HL-60 (cell line): ENCODE data around the gene CISD1.
A peak's percentile ranks its signal among the peaks of the same experiment; 100 is the strongest.

Experiments used
- DNase-seq, 2 experiments: peaks; one replicate each; pipeline ENCODE4 v3.0.0-alpha.2; 2010 to 2020; ENCODE audit warnings: low read depth in 1 of 2, low spot score in 1 of 2
- H3K27ac ChIP-seq: fragments of 250-450 bp; sonication (Bioruptor Pico); replicated peaks from 2 replicates; pipeline ENCODE4 v1.5.1; 2020; ENCODE audit warnings: mild to moderate bottlenecking, moderate library complexity
- H3K27me3 ChIP-seq: fragments of 250-450 bp; sonication (Bioruptor Pico); 2 replicates; pipeline ENCODE4 v1.5.1; 2021; ENCODE audit warnings: mild to moderate bottlenecking, moderate library complexity; ENCODE audit not compliant: insufficient read depth, poor library complexity, severe bottlenecking
- H3K4me3 ChIP-seq: replicated peaks from 2 replicates; pipeline ENCODE4 v1.5.1; 2011; ENCODE audit warnings: mild to moderate bottlenecking, control low read depth, low read length; ENCODE audit not compliant: insufficient read depth
- GABPA ChIP-seq: IDR thresholded peaks from 2 replicates; pipeline ENCODE4 v1.6.1; 2012; ENCODE audit warnings: low read depth
- POLR2AphosphoS5 ChIP-seq: IDR thresholded peaks from 2 replicates; pipeline ENCODE4 v1.6.1; 2012; ENCODE audit warnings: low read depth
- SPI1 ChIP-seq: IDR thresholded peaks from 2 replicates; pipeline ENCODE4 v1.6.1; 2012; ENCODE audit warnings: low read depth, mild to moderate bottlenecking, borderline replicate concordance
- long read RNA-seq: library from polyadenylated mRNA; unstranded; transcript quantifications from one replicate; pipeline ENCODE4 v2.0.0, GENCODE V29; 2020
- TF ChIP-seq, protein P1 (sequence below): IDR thresholded peaks from 2 replicates; pipeline ENCODE4 v1.6.1; 2012; ENCODE audit warnings: low read depth; ENCODE audit not compliant: insufficient replicate concordance
- TF ChIP-seq, protein P2 (sequence below): IDR thresholded peaks from one replicate; pipeline ENCODE4 v1.5.1; 2011; ENCODE audit warnings: low read length, control low read depth, inconsistent platforms; ENCODE audit not compliant: insufficient read depth

CISD1 gene
- long read RNA-seq, transcript CISD1-201 (3 exons, 2,479 nt): major isoform, 20 of 28 reads
- long read RNA-seq, partial matches to known transcripts: 1 of 28 reads
- long read RNA-seq, other reads (novel, unspliced or antisense): 7 of 28 reads

GRCh38 chr10:58268946-58269781 lies at the start of gene CISD1:
Gene CISD1 (plus strand): TSS chr10:58269162. CDS start chr10:58269274, 112 bp downstream.
- no peaks in the 10 kb centered on the region for H3K27me3 ChIP-seq
- H3K4me3 ChIP-seq: peak within 1 kb of the TSS; percentile 74
- peak within 1 kb of the TSS; percentile 96 for H3K27ac ChIP-seq
- TF ChIP-seq SPI1 (peak; percentile 69; the same call in 1 of the 2 replicates), POLR2AphosphoS5 (peak; percentile 73), GABPA (no peak)
- TF ChIP-seq, protein P1, sequence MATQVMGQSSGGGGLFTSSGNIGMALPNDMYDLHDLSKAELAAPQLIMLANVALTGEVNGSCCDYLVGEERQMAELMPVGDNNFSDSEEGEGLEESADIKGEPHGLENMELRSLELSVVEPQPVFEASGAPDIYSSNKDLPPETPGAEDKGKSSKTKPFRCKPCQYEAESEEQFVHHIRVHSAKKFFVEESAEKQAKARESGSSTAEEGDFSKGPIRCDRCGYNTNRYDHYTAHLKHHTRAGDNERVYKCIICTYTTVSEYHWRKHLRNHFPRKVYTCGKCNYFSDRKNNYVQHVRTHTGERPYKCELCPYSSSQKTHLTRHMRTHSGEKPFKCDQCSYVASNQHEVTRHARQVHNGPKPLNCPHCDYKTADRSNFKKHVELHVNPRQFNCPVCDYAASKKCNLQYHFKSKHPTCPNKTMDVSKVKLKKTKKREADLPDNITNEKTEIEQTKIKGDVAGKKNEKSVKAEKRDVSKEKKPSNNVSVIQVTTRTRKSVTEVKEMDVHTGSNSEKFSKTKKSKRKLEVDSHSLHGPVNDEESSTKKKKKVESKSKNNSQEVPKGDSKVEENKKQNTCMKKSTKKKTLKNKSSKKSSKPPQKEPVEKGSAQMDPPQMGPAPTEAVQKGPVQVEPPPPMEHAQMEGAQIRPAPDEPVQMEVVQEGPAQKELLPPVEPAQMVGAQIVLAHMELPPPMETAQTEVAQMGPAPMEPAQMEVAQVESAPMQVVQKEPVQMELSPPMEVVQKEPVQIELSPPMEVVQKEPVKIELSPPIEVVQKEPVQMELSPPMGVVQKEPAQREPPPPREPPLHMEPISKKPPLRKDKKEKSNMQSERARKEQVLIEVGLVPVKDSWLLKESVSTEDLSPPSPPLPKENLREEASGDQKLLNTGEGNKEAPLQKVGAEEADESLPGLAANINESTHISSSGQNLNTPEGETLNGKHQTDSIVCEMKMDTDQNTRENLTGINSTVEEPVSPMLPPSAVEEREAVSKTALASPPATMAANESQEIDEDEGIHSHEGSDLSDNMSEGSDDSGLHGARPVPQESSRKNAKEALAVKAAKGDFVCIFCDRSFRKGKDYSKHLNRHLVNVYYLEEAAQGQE: no peak
- TF ChIP-seq, protein P2, sequence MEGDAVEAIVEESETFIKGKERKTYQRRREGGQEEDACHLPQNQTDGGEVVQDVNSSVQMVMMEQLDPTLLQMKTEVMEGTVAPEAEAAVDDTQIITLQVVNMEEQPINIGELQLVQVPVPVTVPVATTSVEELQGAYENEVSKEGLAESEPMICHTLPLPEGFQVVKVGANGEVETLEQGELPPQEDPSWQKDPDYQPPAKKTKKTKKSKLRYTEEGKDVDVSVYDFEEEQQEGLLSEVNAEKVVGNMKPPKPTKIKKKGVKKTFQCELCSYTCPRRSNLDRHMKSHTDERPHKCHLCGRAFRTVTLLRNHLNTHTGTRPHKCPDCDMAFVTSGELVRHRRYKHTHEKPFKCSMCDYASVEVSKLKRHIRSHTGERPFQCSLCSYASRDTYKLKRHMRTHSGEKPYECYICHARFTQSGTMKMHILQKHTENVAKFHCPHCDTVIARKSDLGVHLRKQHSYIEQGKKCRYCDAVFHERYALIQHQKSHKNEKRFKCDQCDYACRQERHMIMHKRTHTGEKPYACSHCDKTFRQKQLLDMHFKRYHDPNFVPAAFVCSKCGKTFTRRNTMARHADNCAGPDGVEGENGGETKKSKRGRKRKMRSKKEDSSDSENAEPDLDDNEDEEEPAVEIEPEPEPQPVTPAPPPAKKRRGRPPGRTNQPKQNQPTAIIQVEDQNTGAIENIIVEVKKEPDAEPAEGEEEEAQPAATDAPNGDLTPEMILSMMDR: no peak
- DNase-seq: peak; percentile 98 to 100

DNA sequence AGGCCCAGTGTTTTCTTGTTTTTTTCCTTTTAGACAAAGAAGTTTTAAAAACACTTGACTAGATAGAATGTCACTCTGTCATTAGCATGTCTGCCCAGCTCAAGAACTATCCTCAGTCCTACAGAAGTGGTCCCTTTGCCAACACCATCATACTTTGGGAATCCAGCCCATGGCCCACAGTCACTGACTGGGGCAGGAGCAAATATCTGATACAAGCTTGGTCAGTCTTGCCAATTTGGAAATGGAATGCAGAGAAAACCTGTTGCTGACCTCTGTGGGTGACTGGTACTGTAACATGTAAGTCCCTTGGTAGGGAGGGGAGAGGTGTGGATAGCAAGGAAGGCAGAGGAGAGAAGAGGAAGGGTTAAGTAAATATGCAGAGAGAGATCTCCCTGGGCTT lies 49.1 kb upstream of the CISD1 start:
- Histone ChIP-seq H3K4me3 (no peak overlapping the region), H3K27me3 (no peaks in the 10 kb centered on the region), H3K27ac (no peak overlapping the region)
- TF ChIP-seq SPI1 (no peak), GABPA (no peak), POLR2AphosphoS5 (no peak)
- TF ChIP-seq, protein P1: no peak
- TF ChIP-seq, protein P2: no peak
- no peak for DNase-seq

DNA sequence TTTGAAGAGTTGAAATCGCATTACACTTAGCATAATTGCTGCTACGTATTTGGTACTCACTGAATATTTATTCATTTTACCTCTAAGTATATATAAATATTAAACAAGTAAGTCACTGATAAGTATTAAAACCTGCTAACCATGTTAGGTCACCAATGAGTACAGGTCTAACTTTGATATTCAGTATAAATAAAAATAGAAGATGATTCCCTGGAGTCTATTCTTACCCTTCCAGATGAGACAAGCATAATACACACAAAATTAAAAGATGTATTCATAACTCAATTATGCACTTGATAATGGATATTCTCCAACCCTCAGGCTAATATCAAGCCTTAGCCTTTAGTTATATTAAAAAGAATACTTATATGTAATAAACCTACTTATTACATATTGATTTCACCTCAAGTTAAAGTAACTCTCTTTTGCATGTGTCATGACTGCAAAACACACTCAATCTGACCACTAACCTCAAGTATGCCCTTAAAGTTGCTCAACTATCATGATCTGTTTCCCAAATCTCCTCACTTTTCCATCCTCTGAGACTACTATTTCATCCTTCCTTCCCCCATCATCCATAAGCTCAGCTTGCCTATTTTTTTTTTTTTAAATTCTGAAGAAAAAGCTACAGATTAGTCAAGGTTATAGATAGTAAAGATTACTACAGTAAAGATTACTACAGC lies 48.1 kb upstream of the CISD1 start:
- peak in 1 of 2 experiments; percentile 3 for DNase-seq
- H3K4me3 ChIP-seq: no peak overlapping the region
- H3K27me3 ChIP-seq: no peaks in the 10 kb centered on the region
- no peak overlapping the region for H3K27ac ChIP-seq
- TF ChIP-seq SPI1: no peak
- TF ChIP-seq GABPA: no peak
- no peak for TF ChIP-seq POLR2AphosphoS5
- TF ChIP-seq, protein P1: no peak
- TF ChIP-seq, protein P2: no peak
